OCI-LY3 (cell line): Measurements from ENCODE around the gene FBXW7.

Source experiments
- CTCF ChIP-seq: fragments of 200-600, 300-600 bp; sonication (generic); IDR thresholded peaks from 2 replicates; pipeline ENCODE4 v1.5.1; 2014; ENCODE audit warnings: antibody characterized with exemption, low read length, low read depth
- EZH2phosphoT487 ChIP-seq: fragments of 200-600 bp; shearing (Covaris generic); IDR thresholded peaks from 2 replicates; pipeline ENCODE4 v1.6.1; 2018; ENCODE audit warnings: antibody characterized with exemption, mixed run types, low read depth

GRCh38 chr4:152464030-152464823 is 71.7 kb downstream of the FBXW7 start:
- no peak for TF ChIP-seq EZH2phosphoT487
- TF ChIP-seq CTCF, result no peak
